Gastroesophageal sphincter (tissue), 4 donors: ENCODE data around the gene FGF1. TPM values are rescaled to one million over a fixed set of nuclear protein-coding genes. Genes with fewer than 3 reads are reported as not detected.

ENCODE experiments used
- ATAC-seq: fragments of 150-250 bp; one replicate; pipeline ENCODE4 v1.9.1; 2016; ENCODE audit warnings: mild to moderate bottlenecking, moderate library complexity
- H3K27ac ChIP-seq, 4 donors: fragments of 200-600 bp; sonication (generic) in 3 of 4; 1 replicate in 3 of 4; 2 replicates in 1 of 4; pipeline ENCODE4 v1.5.1; 2016 to 2019
- H3K27me3 ChIP-seq: fragments of 200-600 bp; sonication (generic); one replicate; pipeline ENCODE4 v1.5.1; 2019
- H3K36me3 ChIP-seq, 2 donors: fragments of 200-600 bp; sonication (generic); one replicate each; pipeline ENCODE4 v1.5.1; 2019; ENCODE audit warnings: control low read depth in 1 of 2
- H3K4me1 ChIP-seq, 3 donors: fragments of 200-600 bp; sonication (generic); 1 replicate in 2 of 3; 2 replicates in 1 of 3; pipeline ENCODE4 v1.5.1; 2016 to 2019; ENCODE audit warnings: control low read depth in 2 of 3
- H3K4me3 ChIP-seq, 2 donors: fragments of 200-600 bp; sonication (generic); one replicate each; pipeline ENCODE4 v1.5.1; 2019; ENCODE audit warnings: mild to moderate bottlenecking in 1 of 2, moderate library complexity in 1 of 2
- H3K9me3 ChIP-seq, 3 donors: fragments of 200-600 bp; sonication (generic); one replicate each; pipeline ENCODE4 v1.5.1; 2017 to 2019; ENCODE audit warnings: control low read depth in 2 of 3
- CTCF ChIP-seq, 4 experiments: fragments of 200-600 bp in 2 of 4; fragments of 450-650 bp in 2 of 4; sonication (generic) in 1 of 4; IDR thresholded peaks; one replicate each; pipeline ENCODE4 v1.5.1; 2017 to 2019; ENCODE audit warnings: antibody characterized with exemption in 4 of 4, mild to moderate bottlenecking in 2 of 4, moderate library complexity in 2 of 4
- EP300 ChIP-seq: sonication (generic); formaldehyde crosslinking; IDR thresholded peaks from one replicate; pipeline ENCODE4 v1.6.1; 2017; ENCODE audit warnings: antibody characterized with exemption, mild to moderate bottlenecking
- POLR2A ChIP-seq, 2 donors: fragments of 450-650 bp; IDR thresholded peaks; one replicate each; pipeline ENCODE4 v1.6.1; 2017; ENCODE audit warnings: antibody characterized with exemption in 2 of 2, mild to moderate bottlenecking in 2 of 2, moderate library complexity in 1 of 2
- POLR2AphosphoS5 ChIP-seq: sonication (generic); formaldehyde crosslinking; IDR thresholded peaks from one replicate; pipeline ENCODE4 v1.6.1; 2017; ENCODE audit warnings: antibody characterized with exemption
- WGBS, 2 donors: methylation state at CpG; one replicate each; pipeline ENCODE4 v1.1.5; 2018; ENCODE audit warnings: low coverage in 1 of 2; 5-methylcytosine and 5-hydroxymethylcytosine counted together
- total RNA-seq, 4 donors: library from RNA; depleted of rRNA; stranded (reverse); fragments of >200 nt; gene quantifications; one replicate each; pipeline ENCODE4 v1.1.0, GENCODE V29; 2016

FGF1 gene
- total RNA-seq, 4 donors from 2014 or later, result 0.16 to 4.2 (median 2.9) TPM

GRCh38 chr5:142615948-142616347 lies 69.9 kb downstream of the FGF1 start:
- Histone ChIP-seq H3K27me3 (no peaks in the 10 kb centered on the region), H3K36me3 (no peaks in the 10 kb centered on the region), H3K27ac (no peak overlapping the region), H3K4me3 (no peak overlapping the region), H3K9me3 (no peaks in the 10 kb centered on the region), H3K4me1 (peaks cover 0 to 5% (median 0%) of the 10 kb centered on the region in 3 donors)
- TF ChIP-seq POLR2AphosphoS5 (no peak), POLR2A (IDR thresholded peaks at IDR 0.05) (no peak), EP300 (no peak), CTCF (IDR thresholded peaks at IDR 0.05) (no peak)
- ATAC-seq, result no peak
- 100% methylated on average over 1 to 2 of the region's 2 CpGs for WGBS, 2 donors

GRCh38 chr5:142614054-142614453 lies 71.8 kb downstream of the FGF1 start:
- no peak for TF ChIP-seq POLR2AphosphoS5
- TF ChIP-seq EP300, result no peak
- no peak for TF ChIP-seq POLR2A (IDR thresholded peaks at IDR 0.05)
- TF ChIP-seq CTCF (IDR thresholded peaks at IDR 0.05), result no peak
- no peaks in the 10 kb centered on the region for H3K9me3 ChIP-seq
- H3K27me3 ChIP-seq, result no peaks in the 10 kb centered on the region
- no peak overlapping the region for H3K27ac ChIP-seq
- ATAC-seq, result no peak
- peaks cover 0 to 11% (median 0%) of the 10 kb centered on the region in 3 donors for H3K4me1 ChIP-seq
- H3K36me3 ChIP-seq, result no peaks in the 10 kb centered on the region
- 90% methylated on average over 7 of the region's 7 CpGs; no CpG with 5 or more reads in 1 of the 2 donors for WGBS, 2 donors
- no peak overlapping the region for H3K4me3 ChIP-seq

GRCh38 chr5:142613271-142613671 lies 72.6 kb downstream of the FGF1 start:
- ATAC-seq, result no peak
- no peak overlapping the region for H3K27ac ChIP-seq

GRCh38 chr5:142612494-142613270 lies 73.2 kb downstream of the FGF1 start:
- Histone ChIP-seq H3K27me3 (no peaks in the 10 kb centered on the region), H3K27ac (no peak overlapping the region)
- WGBS, 2 donors, result 73 to 77% methylated on average over 6 to 8 of the region's 8 CpGs

More at GRCh38 chr5:142613271-142613671, 72.6 kb downstream of the FGF1 start:
- Histone ChIP-seq H3K9me3 (no peaks in the 10 kb centered on the region), H3K36me3 (no peaks in the 10 kb centered on the region), H3K27me3 (no peaks in the 10 kb centered on the region), H3K4me3 (no peak overlapping the region), H3K4me1 (peaks cover 0 to 15% (median 0%) of the 10 kb centered on the region in 3 donors)
- 61 to 80% methylated on average over 6 to 9 of the region's 9 CpGs for WGBS, 2 donors
- TF ChIP-seq CTCF (IDR thresholded peaks at IDR 0.05), result no peak
- TF ChIP-seq EP300, result no peak
- no peak for TF ChIP-seq POLR2AphosphoS5
- no peak for TF ChIP-seq POLR2A (IDR thresholded peaks at IDR 0.05)

More at GRCh38 chr5:142612494-142613270, 73.2 kb downstream of the FGF1 start:
- Histone ChIP-seq H3K36me3 (no peaks in the 10 kb centered on the region), H3K4me3 (no peak overlapping the region), H3K4me1 (peaks cover 0 to 15% (median 0%) of the 10 kb centered on the region in 3 donors), H3K9me3 (no peaks in the 10 kb centered on the region)
- no peak for TF ChIP-seq POLR2AphosphoS5
- no peak for TF ChIP-seq EP300
- no peak for TF ChIP-seq POLR2A (IDR thresholded peaks at IDR 0.05)
- no peak for TF ChIP-seq CTCF (IDR thresholded peaks at IDR 0.05)
- no peak for ATAC-seq
